NCI-H748 (cell line): ENCODE measurements around the gene CUX1.
A peak's percentile ranks its signal among the peaks of the same experiment; 100 is the strongest.

ENCODE experiments used
- DNase-seq: peaks from one replicate; lab custom pipeline; 2025; ENCODE audit not compliant: unreplicated experiment; lab: John Stamatoyannopoulos, UW

CUX1 gene

DNA sequence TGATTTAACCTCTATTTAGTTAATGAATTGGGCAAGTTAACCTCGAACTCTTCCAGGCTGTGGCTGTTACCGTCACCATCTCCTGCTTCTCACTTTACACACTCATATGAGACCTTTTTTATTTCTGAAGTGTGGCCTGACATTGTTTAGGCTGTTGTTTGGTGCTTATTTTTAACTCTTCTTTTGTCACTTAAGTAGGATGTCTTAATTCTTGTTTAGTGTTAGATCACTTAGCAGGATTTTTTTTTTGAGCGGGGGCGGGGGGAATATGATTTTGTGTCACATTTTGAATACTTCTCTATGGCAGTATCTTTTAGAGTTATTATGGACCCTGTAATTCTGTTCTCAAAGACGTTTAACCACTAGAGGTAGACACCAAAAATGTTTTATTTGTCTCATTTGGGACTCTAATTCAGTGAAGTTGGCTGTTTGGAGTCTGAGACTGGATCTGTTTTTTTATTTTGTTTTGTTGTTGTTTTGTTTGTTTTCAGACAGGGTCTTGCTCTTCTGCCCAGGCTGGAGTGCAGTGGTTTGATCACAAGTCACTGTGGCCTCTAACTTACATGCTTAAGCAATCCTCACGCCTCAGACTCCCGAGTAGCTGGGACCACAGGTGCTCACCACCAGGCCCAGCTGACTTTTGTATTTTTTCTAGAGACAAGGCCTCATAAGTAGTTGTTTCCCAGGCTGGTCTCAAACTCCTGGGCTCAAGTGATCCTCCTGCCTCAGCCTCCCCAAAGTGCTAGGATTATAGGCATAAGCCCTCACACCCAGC lies 73.5 kb downstream of the CUX1 start:
- DNase-seq, result no peak

GRCh38 chr7:101891936-101892640 lies 74.7 kb downstream of the CUX1 start:
- DNase-seq, result no peak

- no peak for DNase-seq
Observed at GRCh38 chr7:101893341-101894082, 76.1 kb downstream of the CUX1 start.

DNA sequence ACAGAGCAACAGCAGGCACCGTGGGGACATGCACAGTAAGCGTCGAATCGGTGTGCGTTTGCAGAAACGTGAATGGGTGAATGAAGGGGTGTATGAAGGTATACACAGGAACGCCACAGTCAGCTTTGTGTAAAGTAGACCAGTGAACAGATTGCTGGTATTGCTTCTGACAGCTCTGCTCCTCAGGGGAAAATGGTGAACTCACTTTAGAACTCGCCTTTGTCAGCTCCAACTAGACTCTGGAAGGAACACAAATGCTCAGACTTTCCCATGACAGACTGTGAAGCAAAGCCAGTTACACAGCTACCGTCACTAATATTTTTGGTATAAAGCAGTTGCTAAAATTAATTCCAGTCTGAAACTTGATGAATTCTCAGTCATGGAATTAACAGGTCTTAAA lies 78.9 kb downstream of the CUX1 start:
- DNase-seq, result no peak

- DNase-seq, result no peak
Observed at GRCh38 chr7:101896941-101897340, 79.5 kb downstream of the CUX1 start.

DNA sequence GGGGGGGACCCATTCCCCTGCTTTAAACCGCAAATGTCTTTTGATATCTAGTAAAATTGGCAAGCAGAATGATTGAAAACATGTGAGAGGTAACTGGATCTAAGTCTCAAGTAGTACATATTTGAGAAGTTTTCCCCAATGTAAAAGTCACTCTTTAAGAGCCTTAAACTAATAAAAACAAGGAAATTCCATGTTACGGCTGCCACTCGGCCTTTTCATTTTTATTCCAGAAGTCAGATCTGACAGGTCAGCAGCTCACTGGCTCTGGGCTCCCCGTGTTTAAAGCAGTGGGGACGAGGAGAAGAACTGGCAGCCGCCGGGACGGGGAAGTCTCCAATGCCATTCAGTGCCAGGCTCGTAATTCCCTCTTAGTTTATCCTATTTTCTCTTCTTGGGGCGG lies 80.7 kb downstream of the CUX1 start:
- DNase-seq, result no peak

GRCh38 chr7:101899616-101900015 lies 82.2 kb downstream of the CUX1 start:
- no peak for DNase-seq

- no peak for DNase-seq
Observed at GRCh38 chr7:101900103-101900502, 82.7 kb downstream of the CUX1 start.

- DNase-seq, result no peak
Observed at GRCh38 chr7:101901661-101902491, 84.5 kb downstream of the CUX1 start.

DNA sequence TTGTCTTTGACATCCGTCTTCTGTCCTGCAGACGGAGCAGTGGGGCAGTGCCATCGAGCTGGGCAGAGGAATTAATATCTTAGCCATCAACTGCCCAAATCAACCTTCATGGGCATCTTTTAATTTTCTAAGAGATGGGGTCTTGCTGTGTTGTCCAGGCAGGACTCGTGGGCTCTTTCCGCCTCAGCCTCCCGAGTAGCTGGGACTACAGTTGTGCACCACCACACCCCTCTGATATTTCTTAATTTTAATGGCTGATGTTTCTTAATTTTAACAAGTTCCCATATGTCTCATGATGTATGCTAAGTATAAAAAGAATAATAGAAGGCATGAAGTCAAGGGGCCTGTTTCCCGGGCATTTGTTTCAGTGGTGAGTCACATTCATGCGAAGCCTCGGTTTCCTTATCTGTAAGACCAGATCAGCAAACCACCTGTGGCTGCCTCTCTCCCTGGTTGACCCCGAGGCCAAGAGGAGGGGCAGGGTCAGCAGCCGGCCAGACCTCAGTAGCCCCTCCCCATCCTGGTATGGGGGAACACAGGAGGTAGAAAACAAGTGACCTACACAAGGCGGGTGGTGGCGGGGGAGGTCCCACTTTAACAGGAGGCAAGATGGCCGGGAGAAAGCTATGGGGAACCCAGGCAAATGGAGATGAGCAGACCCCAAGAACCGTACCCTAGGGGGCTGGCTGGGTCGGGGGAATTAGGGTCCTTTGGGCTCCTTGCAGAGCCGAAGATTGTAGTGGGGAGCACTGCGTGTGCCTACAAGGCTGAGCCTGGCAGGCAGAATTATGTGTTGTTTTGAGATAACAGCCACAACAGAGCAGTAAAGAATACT lies 85.5 kb downstream of the CUX1 start:
- DNase-seq, result no peak

DNA sequence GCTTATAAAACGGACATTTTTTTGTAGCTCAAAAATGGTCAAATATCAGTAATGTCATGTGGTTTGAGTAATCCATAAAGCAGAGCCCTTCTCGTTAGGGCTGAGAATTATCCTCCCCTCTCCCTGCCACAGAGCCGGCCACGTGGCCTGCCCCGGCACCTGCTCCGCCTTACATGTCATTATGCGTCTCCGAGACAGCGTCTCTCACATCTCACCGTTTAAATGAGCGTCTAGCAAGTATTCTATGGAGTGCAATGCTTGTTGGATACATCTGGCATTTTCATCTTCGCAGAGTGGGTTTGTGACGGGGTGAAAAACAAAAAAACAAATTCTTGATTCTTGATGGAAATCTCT lies 86.1 kb downstream of the CUX1 start:
- DNase-seq, result no peak

GRCh38 chr7:101904019-101904418 lies 86.6 kb downstream of the CUX1 start:
- no peak for DNase-seq

DNA sequence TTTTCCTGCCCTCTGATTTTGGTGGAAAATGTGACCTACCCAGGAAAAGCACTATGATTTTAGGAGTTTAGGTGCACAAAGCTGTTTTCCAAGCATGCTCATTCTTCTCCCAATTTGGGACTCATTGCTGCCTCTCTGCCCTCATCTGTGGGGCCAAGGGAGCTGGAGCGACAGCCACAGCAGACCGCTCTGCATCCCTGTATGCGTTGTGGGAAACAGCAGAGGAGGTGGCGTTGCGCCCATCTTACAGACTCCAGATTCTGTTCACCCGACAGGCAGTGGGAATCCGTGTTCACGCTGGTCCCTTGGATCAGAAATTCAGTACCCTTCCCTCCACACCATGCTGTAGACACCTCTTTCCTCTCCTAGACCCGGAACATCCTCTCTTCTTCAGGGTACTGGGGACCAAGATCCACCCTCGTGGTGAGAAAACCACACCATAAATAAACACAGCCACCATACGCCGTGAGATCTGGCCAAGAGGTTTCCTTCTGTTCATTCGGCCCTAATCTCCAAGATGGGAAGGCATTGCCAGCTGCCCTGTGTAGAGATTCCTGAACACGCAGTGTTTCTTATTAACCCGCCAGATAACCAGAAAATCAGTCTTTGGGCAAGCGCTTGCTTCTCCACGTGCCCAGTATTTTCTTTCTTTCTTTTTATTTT lies 87.9 kb downstream of the CUX1 start:
- no peak for DNase-seq

DNA sequence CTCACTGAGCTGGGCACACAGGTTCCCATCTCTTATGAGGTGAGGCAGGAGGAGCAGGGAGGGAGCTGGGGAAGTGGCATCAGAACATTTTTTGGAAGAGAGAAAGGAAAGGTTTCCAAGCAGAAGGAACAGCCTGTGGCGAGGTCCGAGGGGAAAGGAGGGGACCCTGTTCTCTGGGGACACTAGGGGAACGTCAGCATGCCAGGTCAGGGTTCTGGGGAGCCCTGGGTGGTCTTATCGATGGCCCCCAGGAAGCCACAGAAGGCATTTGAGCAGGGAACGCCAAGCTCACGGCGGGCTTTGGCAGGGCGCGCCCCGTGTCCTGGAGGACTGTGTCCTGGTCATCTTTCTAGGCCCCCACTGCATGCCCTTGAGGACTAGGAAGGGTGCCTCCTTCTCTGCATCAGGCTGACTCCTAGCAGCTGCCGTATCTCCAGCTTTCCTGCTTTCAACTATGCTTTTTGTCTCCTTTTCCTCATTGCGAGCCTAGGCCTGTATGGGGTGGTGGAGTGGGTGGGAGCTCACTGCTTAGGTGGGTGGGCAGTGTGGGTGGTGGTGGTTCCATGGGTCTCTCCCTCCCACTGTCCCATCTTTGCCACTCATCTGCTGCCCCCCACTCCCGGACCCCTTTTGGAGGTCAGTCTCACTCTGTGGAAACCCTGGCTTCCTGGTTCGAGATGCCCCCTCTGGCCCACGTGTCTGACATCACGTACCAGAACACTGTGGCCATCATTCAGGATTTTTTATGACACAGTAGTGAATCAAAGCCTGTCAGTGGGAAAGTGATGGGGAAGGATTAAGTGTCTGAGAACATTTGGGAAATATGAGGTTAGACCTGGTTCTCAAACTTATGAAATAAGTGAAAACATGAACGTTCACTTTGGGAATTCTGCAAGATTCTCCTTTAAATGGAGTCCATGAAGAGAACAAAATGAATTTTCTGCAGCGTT lies 89.1 kb downstream of the CUX1 start:
- no peak for DNase-seq

DNA sequence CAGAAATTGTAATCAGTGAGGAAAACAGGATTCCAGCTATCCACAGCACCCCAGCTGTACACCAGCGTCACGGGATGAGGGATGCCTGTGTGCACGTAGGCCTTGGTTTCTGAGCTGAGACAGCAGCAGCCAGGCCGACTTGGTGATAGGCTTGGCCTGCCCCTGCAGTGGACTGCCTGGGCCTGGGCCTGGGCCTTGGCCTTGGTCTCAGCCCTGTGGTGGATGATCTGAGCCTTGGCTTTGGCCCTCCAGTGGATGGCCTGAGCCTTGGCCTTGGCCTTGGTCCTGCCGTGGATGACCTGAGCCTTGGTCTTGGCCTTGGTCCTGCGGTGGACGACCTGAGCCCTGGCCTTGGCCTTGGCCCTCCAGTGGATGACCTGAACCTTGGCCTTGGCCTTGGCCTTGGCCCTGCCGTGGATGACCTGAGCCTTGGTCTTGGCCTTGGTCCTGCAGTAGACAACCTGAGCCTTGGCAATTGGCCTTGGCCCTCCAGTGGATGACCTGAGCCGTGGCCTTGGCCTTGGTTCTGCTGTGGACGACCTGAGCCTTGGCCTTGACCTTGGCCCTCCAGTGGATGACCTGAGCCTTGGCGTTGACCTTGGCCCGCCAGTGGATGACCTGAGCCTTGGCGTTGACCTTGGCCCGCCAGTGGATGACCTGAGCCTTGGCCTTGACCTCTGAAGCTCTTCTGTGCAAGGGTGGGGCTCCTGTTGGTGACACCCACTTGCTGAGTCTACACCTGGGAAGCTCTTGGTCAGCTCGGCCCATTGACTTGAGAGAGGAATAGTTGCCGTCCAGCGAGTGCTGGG lies 93.8 kb downstream of the CUX1 start:
- DNase-seq, result no peak

- DNase-seq, result peak; percentile 18
Observed at GRCh38 chr7:101911800-101912715, 94.6 kb downstream of the CUX1 start.

DNA sequence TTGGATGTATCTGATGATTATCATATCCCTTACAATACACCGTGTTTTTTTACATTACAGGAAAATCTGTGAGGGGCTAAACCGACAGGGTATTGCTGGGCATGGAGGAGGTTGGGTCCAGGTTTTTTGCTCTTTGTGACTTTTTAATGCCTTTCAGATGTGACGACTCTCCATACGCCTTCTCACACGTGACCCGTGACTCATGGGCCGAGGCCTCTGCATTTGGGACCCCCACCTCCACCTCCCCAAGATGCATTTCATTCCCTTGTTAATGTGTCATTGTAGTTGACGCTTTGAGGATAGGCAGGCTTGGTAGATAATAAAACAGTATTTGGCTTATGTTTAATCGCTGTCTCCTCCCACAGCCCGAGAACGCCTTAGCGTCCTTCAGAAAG lies 95.3 kb downstream of the CUX1 start:
- DNase-seq, result no peak
